Kidney (tissue), 14 donors: Measurements from ENCODE around the gene F5. TPM values are rescaled to one million over a fixed set of nuclear protein-coding genes. Genes with fewer than 3 reads are reported as not detected.

Source experiments
- DNase-seq, 5 donors: peaks; one replicate each; pipeline ENCODE4 v3.0.0-alpha.2; 2013 to 2020
- FAIRE-seq: peaks from 2 replicates; lab custom pipeline; 2012; peaks lifted over from hg19 to GRCh38; lab: Jason Lieb, UNC
- H3K27ac ChIP-seq, 2 donors: one replicate each; pipeline ENCODE4 v1.7.0; 2013; ENCODE audit warnings: low read depth in 2 of 2, low read length in 2 of 2, inconsistent platforms in 1 of 2
- H3K27me3 ChIP-seq: one replicate; pipeline ENCODE4 v1.7.1; 2013; ENCODE audit warnings: low read length, inconsistent platforms; ENCODE audit not compliant: control insufficient read depth, insufficient read depth
- H3K36me3 ChIP-seq, 3 donors: one replicate each; pipeline versions ENCODE4 v1.7.0 to v1.7.1; 2013; ENCODE audit warnings: low read length in 3 of 3, control low read depth in 1 of 3, inconsistent platforms in 1 of 3; ENCODE audit not compliant: insufficient read depth in 3 of 3, control insufficient read depth in 2 of 3
- H3K4me1 ChIP-seq, 3 donors: one replicate each; pipeline versions ENCODE4 v1.7.0 to v1.7.1; 2013; ENCODE audit warnings: low read length in 3 of 3, inconsistent platforms in 1 of 3, low read depth in 1 of 3; ENCODE audit not compliant: control insufficient read depth in 2 of 3, insufficient read depth in 2 of 3
- H3K4me3 ChIP-seq, 3 donors: one replicate each; pipeline versions ENCODE4 v1.7.0 to v1.8.1; 2013; ENCODE audit warnings: low read length in 3 of 3, control low read depth in 1 of 3, inconsistent platforms in 1 of 3
- H3K9ac ChIP-seq, 3 donors: one replicate each; pipeline versions ENCODE4 v1.7.0 to v1.7.1; 2013; ENCODE audit warnings: low read length in 3 of 3, control low read depth in 1 of 3, inconsistent platforms in 1 of 3
- H3K9me3 ChIP-seq, 3 donors: one replicate each; pipeline versions ENCODE4 v1.7.0 to v1.7.1; 2013; ENCODE audit warnings: low read length in 3 of 3, control low read depth in 1 of 3, inconsistent platforms in 1 of 3; ENCODE audit not compliant: control insufficient read depth in 2 of 3, insufficient read depth in 1 of 3
- CTCF ChIP-seq: IDR thresholded peaks from 3 replicates; pipeline ENCODE4 v1.5.1; 2012; ENCODE audit warnings: mild to moderate bottlenecking, moderate library complexity, borderline replicate concordance; ENCODE audit not compliant: insufficient read depth; ENCODE audit errors: extremely low read depth
- intact Hi-C: fragments of 100-400 bp; cut with DNase I; formaldehyde crosslinking; loops from one replicate; pipeline ENCODE4 v1.11.1; 2022
- polyA plus RNA-seq: library from polyadenylated mRNA; stranded (reverse); fragments of 350-450 nt; fragmentation: Illumina TruSeq; extraction: RNeasy Lipid Tissue Mini Kit (QIAGEN cat#74804); gene quantifications from one replicate; pipeline ENCODE4 v1.2.3, GENCODE V29; 2014; ENCODE audit warnings: low read depth, low replicate concordance; ENCODE audit not compliant: insufficient read depth
- total RNA-seq: library from RNA; stranded (reverse); fragmentation: NEBNext Ultra II Directional; extraction: Animal tissue kit (Norgen Biotek cat#: 25700); gene quantifications from one replicate; pipeline ENCODE4 v1.2.1, GENCODE V29; 2021
- donor health status: control.
- donor health status: control.
- donor health status: control.
- donor health status: control.
- donor health status: control.
- donor health status: DM: yes; HTN: yes; CAD: no.
- donor health status: Normal renal cell carcinoma (clear cell type).

F5 gene
- total and polyA plus RNA-seq, 2 donors from 2014 or later = 3.8 to 5.1 TPM

DNA sequence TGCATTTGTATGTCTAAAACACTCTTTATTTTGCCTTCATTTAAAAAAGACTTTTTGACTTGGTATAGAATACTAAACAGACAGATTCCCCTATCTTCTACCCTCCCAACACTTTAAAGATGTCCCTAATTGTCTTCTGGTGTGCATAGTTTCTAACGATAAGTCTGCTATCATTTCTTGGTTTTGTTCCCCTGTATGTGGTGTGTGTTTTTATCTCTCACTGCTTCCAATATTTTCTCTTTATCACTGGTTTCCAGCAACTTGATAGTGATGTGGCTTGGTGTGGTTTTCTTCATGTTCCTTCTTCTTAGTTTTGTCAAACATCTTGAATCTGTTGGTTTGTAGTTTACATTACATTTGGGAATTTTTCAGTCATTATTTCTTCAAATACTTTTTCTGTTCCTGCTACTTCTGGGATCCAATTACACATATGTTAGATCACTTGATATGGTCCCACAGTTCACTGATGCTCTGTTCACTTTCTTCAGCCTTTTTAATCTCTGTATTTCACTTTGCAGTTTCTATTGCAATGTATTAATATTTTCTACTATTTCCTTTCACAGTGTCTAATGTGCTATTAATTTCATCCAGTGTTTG lies 23.2 kb downstream of the F5 start:
- Histone ChIP-seq H3K9ac (no peak overlapping the region), H3K27me3 (no peaks in the 10 kb centered on the region), H3K9me3 (peaks cover 0 to 4% (median 0%) of the 10 kb centered on the region in 3 donors), H3K36me3 (no peaks in the 10 kb centered on the region), H3K4me1 (no peaks in the 10 kb centered on the region), H3K27ac (no peak overlapping the region), H3K4me3 (no peak overlapping the region)
- intact Hi-C loops = no loop called here
- TF ChIP-seq CTCF = no peak
- FAIRE-seq (no peak), DNase-seq (no peak)

DNA sequence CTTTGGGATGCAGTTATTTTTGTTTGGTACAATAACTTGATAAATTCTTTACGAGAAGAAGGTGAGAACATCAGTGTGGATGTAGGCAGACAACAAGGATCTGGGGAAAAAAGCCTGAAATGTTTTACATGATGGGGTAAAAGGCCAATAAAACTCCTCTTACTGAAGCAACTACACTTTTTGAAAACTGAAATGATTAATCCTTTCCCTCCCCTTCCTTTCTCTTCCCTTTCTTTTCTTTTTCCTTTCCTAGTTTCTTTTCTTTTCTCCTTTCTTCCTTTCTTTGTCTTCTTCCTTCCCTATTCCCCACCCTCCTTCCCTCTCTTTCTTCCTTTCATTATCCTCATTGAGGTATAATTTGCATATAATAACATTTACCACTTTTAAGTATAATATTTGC lies 24.6 kb downstream of the F5 start:
- Histone ChIP-seq H3K36me3 (no peaks in the 10 kb centered on the region), H3K4me3 (no peak overlapping the region), H3K4me1 (no peaks in the 10 kb centered on the region), H3K9ac (no peak overlapping the region), H3K27me3 (no peaks in the 10 kb centered on the region), H3K27ac (no peak overlapping the region), H3K9me3 (peaks cover 0 to 4% (median 0%) of the 10 kb centered on the region in 3 donors)
- intact Hi-C loops = no loop called here
- DNase-seq = no peak
- no peak for TF ChIP-seq CTCF
- FAIRE-seq = no peak

- TF ChIP-seq CTCF = no peak
- FAIRE-seq = no peak
- intact Hi-C loops = no loop called here
Measured at GRCh38 chr1:169557131-169557530, 29.1 kb downstream of the F5 start.

DNA sequence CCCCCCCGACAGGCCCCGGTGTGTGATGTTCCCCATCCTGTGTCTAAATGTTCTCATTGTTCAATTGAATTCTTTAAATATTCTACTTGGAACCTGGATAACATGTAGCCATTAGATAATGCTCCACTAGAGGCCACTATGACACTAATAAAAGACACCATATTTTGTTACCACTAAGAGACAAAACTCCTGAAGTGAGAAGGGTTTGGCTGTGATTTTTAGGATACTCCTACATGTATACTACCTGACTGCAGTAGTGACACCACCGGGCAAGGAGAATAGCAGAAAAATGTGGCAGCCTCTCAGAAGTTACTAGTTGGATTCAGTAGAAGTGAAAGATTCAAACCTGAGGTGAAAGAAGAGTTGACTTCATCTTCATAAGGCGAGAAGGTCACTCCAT lies 36.0 kb downstream of the F5 start:
- no peaks in the 10 kb centered on the region for H3K27me3 ChIP-seq
- no peak overlapping the region for H3K9ac ChIP-seq
- intact Hi-C loops = no loop called here
- TF ChIP-seq CTCF = peak; percentile 49
- FAIRE-seq (no peak), DNase-seq (peak in 2 of 5 donors; percentile 63 to 70)
- no peaks in the 10 kb centered on the region for H3K36me3 ChIP-seq
- no peak overlapping the region for H3K4me3 ChIP-seq
- H3K9me3 ChIP-seq = no peaks in the 10 kb centered on the region
- no peaks in the 10 kb centered on the region for H3K4me1 ChIP-seq
- H3K27ac ChIP-seq = no peak overlapping the region

More at GRCh38 chr1:169557131-169557530, 29.1 kb downstream of the F5 start:
- Histone ChIP-seq H3K9me3 (no peaks in the 10 kb centered on the region), H3K36me3 (no peaks in the 10 kb centered on the region), H3K4me1 (no peaks in the 10 kb centered on the region), H3K27ac (no peak overlapping the region), H3K27me3 (no peaks in the 10 kb centered on the region), H3K4me3 (no peak overlapping the region), H3K9ac (no peak overlapping the region)
- DNase-seq = no peak
